HepG2 (cell line): ENCODE data around the gene MRPL27. TPM values are rescaled to one million over a fixed set of nuclear protein-coding genes. Genes with fewer than 3 reads are reported as not detected.
A peak's percentile ranks its signal among the peaks of the same experiment; 100 is the strongest.

Experiments
- ATAC-seq: fragments of 200-7000 bp; cut with Tn5 transposase; 3 replicates; pipeline ENCODE4 v1.9.1; 2020; ENCODE audit warnings: mild to moderate bottlenecking, moderate library complexity
- BruUV-seq: library from RNA; stranded (reverse); fragments of 400-500 nt; replicated peaks from 2 replicates; lab custom pipeline; 2021; lab: Mats Ljungman, UMichigan
- CTCF ChIA-PET: fragments of 300-600 bp; formaldehyde crosslinking; extraction: SDS; loops from one replicate; lab custom pipeline; 2021; ENCODE audit warnings: low total read pairs, inconsistent platforms, low intra/inter-chr PET ratio; lab: Yijun Ruan, JAX
- POLR2A ChIA-PET: fragments of 350-600 bp; sonication (Branson Sonifier 250); formaldehyde crosslinking; loops from one replicate; lab custom pipeline; 2020; ENCODE audit warnings: antibody characterized with exemption, inconsistent platforms; lab: Yijun Ruan, JAX
- DNase-seq: peaks from one replicate; pipeline ENCODE4 v3.0.0-alpha.2; 2015; ENCODE audit warnings: low spot score
- FAIRE-seq: peaks from 3 replicates; lab custom pipeline; 2011; peaks lifted over from hg19 to GRCh38; lab: Jason Lieb, UNC
- H2AFZ ChIP-seq: one replicate; pipeline ENCODE4 v1.6.1; 2011; ENCODE audit warnings: low read length, inconsistent platforms
- H3K27ac ChIP-seq: fragments of 300-600 bp; 3 replicates; pipeline ENCODE4 v1.8.0; 2011; ENCODE audit warnings: mixed run types, mild to moderate bottlenecking, mixed read lengths, low read length, inconsistent platforms; ENCODE audit not compliant: insufficient read depth; ENCODE audit errors: extremely low read length
- H3K27me3 ChIP-seq, 2 experiments: fragments of 200-600 bp in 1 of 2; 2 replicates in 1 of 2; 3 replicates in 1 of 2; pipeline versions ENCODE4 v1.6.0 to v1.8.0; 2011; ENCODE audit warnings: low read length in 2 of 2, mild to moderate bottlenecking in 2 of 2, moderate library complexity in 2 of 2, inconsistent platforms in 1 of 2; ENCODE audit not compliant: insufficient read depth in 2 of 2, control insufficient read depth in 1 of 2
- H3K36me3 ChIP-seq, 2 experiments: fragments of 200-600 bp in 1 of 2; replicated peaks in 1 of 2; 2 replicates in 1 of 2; 3 replicates in 1 of 2; pipeline versions ENCODE4 v1.5.1 to v1.8.0; 2011; ENCODE audit warnings: low read length in 2 of 2, inconsistent platforms in 1 of 2; ENCODE audit not compliant: insufficient read depth in 2 of 2, control insufficient read depth in 1 of 2
- H3K4me1 ChIP-seq: 2 replicates; pipeline ENCODE4 v1.5.1; 2012; ENCODE audit warnings: low read length, inconsistent platforms; ENCODE audit not compliant: insufficient read depth
- H3K4me2 ChIP-seq: 2 replicates; pipeline ENCODE4 v1.6.0; 2011; ENCODE audit warnings: low read depth, low read length, inconsistent platforms
- H3K4me3 ChIP-seq, 3 experiments: fragments of 200-600 bp in 1 of 3; sonication (generic), shearing (Covaris generic) in 1 of 3; replicated peaks in 1 of 3; 2 replicates each; pipeline ENCODE4 v1.5.1; 2011 to 2016; ENCODE audit warnings: low read length in 3 of 3, inconsistent platforms in 2 of 3, low read depth in 2 of 3, mild to moderate bottlenecking in 2 of 3, control low read depth in 1 of 3, mixed read lengths in 1 of 3; ENCODE audit not compliant: insufficient read depth in 1 of 3
- H3K79me2 ChIP-seq: one replicate; pipeline ENCODE4 v1.6.1; 2011; ENCODE audit warnings: low read length, inconsistent platforms; ENCODE audit not compliant: insufficient read depth
- H3K9ac ChIP-seq: 2 replicates; pipeline ENCODE4 v1.6.0; 2011; ENCODE audit warnings: mild to moderate bottlenecking, low read depth, low read length, inconsistent platforms; ENCODE audit not compliant: insufficient read depth
- H3K9me3 ChIP-seq: 2 replicates; pipeline ENCODE4 v1.5.1; 2012; ENCODE audit warnings: mild to moderate bottlenecking, low read length
- H4K20me1 ChIP-seq: 2 replicates; pipeline ENCODE4 v1.6.0; 2011; ENCODE audit warnings: inconsistent platforms, mild to moderate bottlenecking, low read length, moderate library complexity; ENCODE audit not compliant: insufficient read depth
- AGO2 ChIP-seq: fragments of 200-400 bp; formaldehyde crosslinking; optimal IDR thresholded peaks from 2 replicates; pipeline ENCODE3; 2017; ENCODE audit warnings: mild to moderate bottlenecking, low read depth, low read length, moderate library complexity
- ARNT ChIP-seq: fragments of 450-650 bp; IDR thresholded peaks from 2 replicates; pipeline ENCODE4 v1.6.1; 2017
- NR3C1 ChIP-seq: sonication (generic); formaldehyde crosslinking; IDR thresholded peaks from 2 replicates; pipeline ENCODE4 v1.4.0; 2020; ENCODE audit warnings: missing genetic modification reagents
- ZSCAN25 ChIP-seq: sonication (generic); formaldehyde crosslinking; IDR thresholded peaks from 2 replicates; pipeline ENCODE4 v1.8.0; 2022; ENCODE audit warnings: mild to moderate bottlenecking, missing genetic modification reagents
- WGBS: methylation state at CpG from one replicate; pipeline ENCODE4 v1.1.6; 2017; ENCODE audit warnings: low lambda C conversion rate; 5-methylcytosine and 5-hydroxymethylcytosine counted together
- in situ Hi-C: cut with HindIII; loops from 2 replicates; pipeline ENCODE4 v1.10.0; 2017; ENCODE audit warnings: low pct_unique_long_range_greater_than_20kb; ENCODE audit not compliant: extremely low pct_ligation_motif_present
- intact Hi-C: fragments of 100-400 bp; cut with micrococcal nuclease; formaldehyde crosslinking; loops from one replicate; pipeline ENCODE4 v1.10.0; 2022; ENCODE audit not compliant: unreplicated experiment
- polyA plus RNA-seq, 8 experiments: library from polyadenylated mRNA; depleted of rRNA in 3 of 8; stranded (reverse) in 7 of 8; unstranded in 1 of 8; fragments of >200 nt; fragmentation: Illumina TruSeq in 4 of 8; extraction: Trizol in 4 of 8; gene quantifications; 2 replicates each; pipeline versions ENCODE4 v1.2.1 to v1.2.3, GENCODE V29; 2011 to 2016; ENCODE audit warnings: low read depth in 4 of 8, missing spikeins in 1 of 8, mixed read lengths in 1 of 8; ENCODE audit not compliant: insufficient read depth in 1 of 8
- total RNA-seq, 5 experiments: library from RNA; depleted of rRNA; stranded (reverse); fragments of >200 nt; fragmentation: Illumina TruSeq; extraction: Trizol; gene quantifications; 2 replicates each; pipeline ENCODE4 v1.2.3, GENCODE V29; 2016; ENCODE audit warnings: low read depth in 1 of 5
- TF ChIP-seq, protein P1 (sequence below): sonication (generic); formaldehyde crosslinking; IDR thresholded peaks from 2 replicates; pipeline ENCODE4 v1.4.0; 2020; ENCODE audit warnings: missing genetic modification reagents, mild to moderate bottlenecking, borderline replicate concordance
- TF ChIP-seq, protein P2 (sequence below): sonication (generic); formaldehyde crosslinking; IDR thresholded peaks from 2 replicates; pipeline ENCODE4 v1.5.1; 2020; ENCODE audit warnings: mild to moderate bottlenecking, missing genetic modification reagents
- TF ChIP-seq, protein P3 (sequence below): sonication (generic); formaldehyde crosslinking; IDR thresholded peaks from 2 replicates; pipeline ENCODE4 v1.8.0; 2022; ENCODE audit warnings: missing genetic modification reagents, mild to moderate bottlenecking, borderline replicate concordance

Gene MRPL27
- total and polyA plus RNA-seq, 2 of the 13 experiments (the other 11 are each of a cell fraction or from before 2014, with no cell fraction given) = 137 to 217 TPM

DNA sequence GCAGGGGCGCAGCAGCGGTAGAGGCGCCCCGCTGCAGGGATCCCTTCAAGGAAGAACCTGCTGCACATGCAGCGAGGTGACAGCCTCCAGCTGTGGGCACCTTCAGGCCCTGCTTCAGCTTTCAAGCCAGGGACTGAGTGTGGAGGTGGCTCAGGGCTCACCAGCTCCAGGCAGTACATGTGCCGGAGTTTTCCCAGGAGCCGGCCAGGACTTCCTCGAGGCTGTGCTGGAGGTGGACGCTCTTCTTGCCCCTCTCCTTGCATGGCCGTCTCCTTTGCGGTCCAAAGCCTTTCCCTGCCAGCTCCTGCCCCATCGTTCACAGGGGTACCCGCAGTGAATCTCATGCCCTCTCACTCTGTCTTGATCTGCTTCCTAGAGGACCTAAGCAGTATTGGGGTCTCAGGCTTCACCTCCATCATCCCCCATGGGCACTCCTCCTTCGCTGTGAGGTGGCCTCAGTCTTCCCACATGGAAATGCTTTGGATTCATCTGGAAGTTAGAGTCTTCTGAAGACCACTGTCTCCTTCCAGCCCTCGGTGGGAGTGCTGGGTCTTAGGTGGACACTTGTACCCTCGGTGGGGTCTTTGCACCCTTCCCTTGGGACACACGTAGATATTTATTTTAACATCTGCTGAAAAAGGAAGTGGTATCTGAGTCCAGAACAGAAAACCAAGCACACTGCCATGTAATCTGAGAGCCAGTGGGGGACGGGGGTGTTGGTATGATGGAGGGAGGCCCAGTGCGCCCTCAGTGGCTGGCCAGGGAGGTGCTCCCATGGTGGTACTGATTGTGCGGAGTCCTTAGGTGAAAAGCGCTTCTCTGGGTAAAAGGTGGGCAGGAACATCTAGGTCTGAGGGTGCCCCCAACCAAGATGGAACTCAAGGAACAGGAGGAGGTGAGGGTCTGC lies 20.0 kb downstream of the MRPL27 start:
- in situ Hi-C loops (no loop called here), intact Hi-C loops (no loop called here)
- CTCF ChIA-PET = no interaction called here
- WGBS = 96% methylated on average over 17 of the region's 21 CpGs
- Histone ChIP-seq H3K4me3 (no peak overlapping the region), H3K4me2 (no peak overlapping the region), H3K36me3 (peaks cover 28 to 43% of the 10 kb centered on the region in 2 experiments; a peak in 4 of 5 replicates), H3K27ac (no peak overlapping the region), H3K4me1 (peaks cover 5% of the 10 kb centered on the region), H3K9ac (no peak overlapping the region), H3K79me2 (no peaks in the 10 kb centered on the region), H3K9me3 (no peaks in the 10 kb centered on the region), H2AFZ (no peak overlapping the region), H3K27me3 (no peaks in the 10 kb centered on the region), H4K20me1 (no peaks in the 10 kb centered on the region)
- POLR2A ChIA-PET = interaction anchor here (1.0 kb wide), 1 partner anchor 9 kb away, joined by 5 read pairs; no protein-coding TSS in a partner anchor
- TF ChIP-seq ZSCAN25 (CRISPR knock-in tag) (no peak), AGO2 (peak; percentile 69)
- DNase-seq = no peak
- no TSS peak for BruUV-seq
- peak; percentile 2; the same call in 1 of the 3 replicates for ATAC-seq
- FAIRE-seq = no peak

DNA sequence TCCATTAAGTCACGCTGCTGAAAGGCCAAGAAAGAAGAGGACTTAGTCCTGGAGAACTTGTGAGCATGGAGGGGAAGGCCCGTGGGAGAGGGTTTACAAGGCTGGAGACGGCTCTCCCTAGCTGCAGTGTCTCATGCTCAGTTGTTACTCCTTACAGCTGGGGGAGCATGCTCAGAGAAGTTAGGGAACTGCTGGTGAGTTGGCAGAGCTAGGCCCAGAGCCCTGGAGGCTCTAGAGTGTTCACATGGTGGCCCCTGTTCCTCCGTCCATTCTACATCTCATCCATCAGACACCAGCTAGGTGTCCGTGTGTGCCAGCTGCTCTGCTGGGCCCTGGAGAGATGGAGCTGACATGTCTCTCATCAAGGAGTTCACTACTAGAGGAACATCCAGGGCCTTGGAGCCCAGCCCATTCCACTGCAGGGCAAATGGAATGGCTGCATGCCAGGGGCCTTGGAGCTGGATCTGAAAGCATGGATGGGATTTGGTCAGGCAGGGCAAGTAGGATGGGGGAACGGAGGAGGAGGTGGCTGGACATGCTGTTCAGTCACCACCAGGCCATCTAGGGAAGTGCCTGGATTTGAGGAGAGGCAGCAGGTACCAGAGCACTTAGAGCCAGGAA lies 20.8 kb downstream of the MRPL27 start:
- BruUV-seq = no TSS peak
- peak; percentile 3; the same call in 1 of the 3 replicates for ATAC-seq
- Histone ChIP-seq H3K79me2 (peaks cover 4% of the 10 kb centered on the region), H3K9ac (no peak overlapping the region), H3K27ac (no peak overlapping the region), H3K4me3 (no peak overlapping the region), H3K4me2 (no peak overlapping the region), H4K20me1 (no peaks in the 10 kb centered on the region), H2AFZ (no peak overlapping the region), H3K9me3 (no peaks in the 10 kb centered on the region), H3K4me1 (peaks cover 12% of the 10 kb centered on the region), H3K27me3 (no peaks in the 10 kb centered on the region), H3K36me3 (peaks cover 26 to 38% of the 10 kb centered on the region in 2 experiments; a peak in 4 of 5 replicates)
- DNase-seq = no peak
- no peak for FAIRE-seq
- POLR2A ChIA-PET = interaction anchor here (1.0 kb wide), 1 partner anchor 10 kb away, joined by 5 read pairs; no protein-coding TSS in a partner anchor
- 94% methylated on average over 6 of the region's 6 CpGs for WGBS
- CTCF ChIA-PET = no interaction called here
- intact Hi-C loops = no loop called here
- in situ Hi-C loops = no loop called here
- TF ChIP-seq, protein P1, sequence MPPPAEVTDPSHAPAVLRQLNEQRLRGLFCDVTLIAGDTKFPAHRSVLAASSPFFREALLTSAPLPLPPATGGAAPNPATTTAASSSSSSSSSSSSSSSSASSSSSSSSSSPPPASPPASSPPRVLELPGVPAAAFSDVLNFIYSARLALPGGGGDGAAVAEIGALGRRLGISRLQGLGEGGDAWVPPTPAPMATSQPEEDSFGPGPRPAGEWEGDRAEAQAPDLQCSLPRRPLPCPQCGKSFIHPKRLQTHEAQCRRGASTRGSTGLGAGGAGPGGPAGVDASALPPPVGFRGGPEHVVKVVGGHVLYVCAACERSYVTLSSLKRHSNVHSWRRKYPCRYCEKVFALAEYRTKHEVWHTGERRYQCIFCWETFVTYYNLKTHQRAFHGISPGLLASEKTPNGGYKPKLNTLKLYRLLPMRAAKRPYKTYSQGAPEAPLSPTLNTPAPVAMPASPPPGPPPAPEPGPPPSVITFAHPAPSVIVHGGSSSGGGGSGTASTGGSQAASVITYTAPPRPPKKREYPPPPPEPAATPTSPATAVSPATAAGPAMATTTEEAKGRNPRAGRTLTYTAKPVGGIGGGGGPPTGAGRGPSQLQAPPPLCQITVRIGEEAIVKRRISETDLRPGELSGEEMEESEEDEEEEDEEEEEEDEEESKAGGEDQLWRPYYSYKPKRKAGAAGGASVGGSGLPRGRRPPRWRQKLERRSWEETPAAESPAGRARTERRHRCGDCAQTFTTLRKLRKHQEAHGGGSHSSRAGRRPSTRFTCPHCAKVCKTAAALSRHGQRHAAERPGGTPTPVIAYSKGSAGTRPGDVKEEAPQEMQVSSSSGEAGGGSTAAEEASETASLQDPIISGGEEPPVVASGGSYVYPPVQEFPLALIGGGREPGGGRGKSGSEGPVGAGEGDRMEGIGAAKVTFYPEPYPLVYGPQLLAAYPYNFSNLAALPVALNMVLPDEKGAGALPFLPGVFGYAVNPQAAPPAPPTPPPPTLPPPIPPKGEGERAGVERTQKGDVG (CRISPR knock-in tag) = no peak
- no peak for TF ChIP-seq NR3C1 (CRISPR knock-in tag)
- TF ChIP-seq, protein P2, sequence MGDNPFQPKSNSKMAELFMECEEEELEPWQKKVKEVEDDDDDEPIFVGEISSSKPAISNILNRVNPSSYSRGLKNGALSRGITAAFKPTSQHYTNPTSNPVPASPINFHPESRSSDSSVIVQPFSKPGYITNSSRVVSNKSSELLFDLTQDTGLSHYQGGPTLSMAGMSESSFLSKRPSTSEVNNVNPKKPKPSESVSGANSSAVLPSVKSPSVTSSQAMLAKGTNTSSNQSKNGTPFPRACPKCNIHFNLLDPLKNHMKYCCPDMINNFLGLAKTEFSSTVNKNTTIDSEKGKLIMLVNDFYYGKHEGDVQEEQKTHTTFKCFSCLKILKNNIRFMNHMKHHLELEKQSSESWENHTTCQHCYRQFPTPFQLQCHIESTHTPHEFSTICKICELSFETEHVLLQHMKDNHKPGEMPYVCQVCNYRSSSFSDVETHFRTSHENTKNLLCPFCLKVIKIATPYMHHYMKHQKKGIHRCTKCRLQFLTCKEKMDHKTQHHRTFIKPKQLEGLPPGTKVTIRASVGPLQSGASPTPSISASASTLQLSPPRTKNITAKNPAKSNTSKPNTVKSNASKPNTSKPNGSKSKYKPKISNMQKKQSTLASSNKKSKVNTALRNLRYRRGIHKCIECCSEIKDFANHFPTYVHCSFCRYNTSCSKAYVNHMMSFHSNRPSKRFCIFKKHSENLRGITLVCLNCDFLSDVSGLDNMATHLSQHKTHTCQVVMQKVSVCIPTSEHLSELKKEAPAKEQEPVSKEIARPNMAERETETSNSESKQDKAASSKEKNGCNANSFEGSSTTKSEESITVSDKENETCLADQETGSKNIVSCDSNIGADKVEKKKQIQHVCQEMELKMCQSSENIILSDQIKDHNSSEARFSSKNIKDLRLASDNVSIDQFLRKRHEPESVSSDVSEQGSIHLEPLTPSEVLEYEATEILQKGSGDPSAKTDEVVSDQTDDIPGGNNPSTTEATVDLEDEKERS (CRISPR knock-in tag) = no peak
- TF ChIP-seq, protein P3, sequence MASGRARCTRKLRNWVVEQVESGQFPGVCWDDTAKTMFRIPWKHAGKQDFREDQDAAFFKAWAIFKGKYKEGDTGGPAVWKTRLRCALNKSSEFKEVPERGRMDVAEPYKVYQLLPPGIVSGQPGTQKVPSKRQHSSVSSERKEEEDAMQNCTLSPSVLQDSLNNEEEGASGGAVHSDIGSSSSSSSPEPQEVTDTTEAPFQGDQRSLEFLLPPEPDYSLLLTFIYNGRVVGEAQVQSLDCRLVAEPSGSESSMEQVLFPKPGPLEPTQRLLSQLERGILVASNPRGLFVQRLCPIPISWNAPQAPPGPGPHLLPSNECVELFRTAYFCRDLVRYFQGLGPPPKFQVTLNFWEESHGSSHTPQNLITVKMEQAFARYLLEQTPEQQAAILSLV (CRISPR knock-in tag) = 0 out of 2 replicates have a peak, but pooled peaks have one; percentile 32
- TF ChIP-seq ARNT = no peak
